ENCODE data around the gene COL17A1. TPM values are rescaled to one million over a fixed set of nuclear protein-coding genes. Genes with fewer than 3 reads are reported as not detected.
A peak's percentile ranks its signal among the peaks of the same experiment; 100 is the strongest.

The COL17A1 gene
- total RNA-seq (not detected), polyA plus RNA-seq (not detected)

- H3K4me1 ChIP-seq (ENCODE audit: insufficient read depth, low read length) = no peaks in the 10 kb centered on the region
- H3K9me3 ChIP-seq (ENCODE audit: low read length) = no peaks in the 10 kb centered on the region
- DNase-seq = no peak
- POLR2A ChIA-PET = no interaction called here
- Mint-ChIP-seq H3K27ac (peak within 1 kb of the TSS in 2 of 8 donors; percentile 7 to 52), H3K4me1 (no peaks in the 10 kb centered on the region), H3K9me3 (no peaks in the 10 kb centered on the region), H3K36me3 (no peaks in the 10 kb centered on the region), H3K27me3 (peaks cover 0 to 7% of the 10 kb centered on the region in 2 donors), H3K4me3 (no peak within 1 kb of the TSS)
- CTCF ChIA-PET = no interaction called here
- no peaks in the 10 kb centered on the region for H3K36me3 ChIP-seq (ENCODE audit: insufficient read depth, low read length)
- H3K27me3 ChIP-seq (ENCODE audit: insufficient read depth, low read length, poor library complexity, severe bottlenecking) = no peaks in the 10 kb centered on the region
- no peak within 1 kb of the TSS for H3K4me3 ChIP-seq (ENCODE audit: low read length)
- no peak within 1 kb of the TSS for H3K27ac ChIP-seq (ENCODE audit: low read depth, low read length)
Observed at GRCh38 chr10:104085801-104086400, at the start of gene COL17A1. Gene COL17A1 (minus strand): TSS chr10:104085880. CDS start chr10:104080673, 5,207 bp downstream.

GRCh38 chr10:104130041-104130440, 44.4 kb upstream of the COL17A1 start:
- ChIA-PET CTCF (no interaction called here), POLR2A (no interaction called here)
- Histone ChIP-seq H3K9me3 (ENCODE audit: low read length) (no peaks in the 10 kb centered on the region), H3K4me1 (ENCODE audit: insufficient read depth, low read length) (no peaks in the 10 kb centered on the region), H3K4me3 (ENCODE audit: low read length) (no peak overlapping the region), H3K27ac (ENCODE audit: low read depth, low read length) (no peak overlapping the region), H3K27me3 (ENCODE audit: insufficient read depth, low read length, poor library complexity, severe bottlenecking) (peaks cover 6% of the 10 kb centered on the region), H3K36me3 (ENCODE audit: insufficient read depth, low read length) (no peaks in the 10 kb centered on the region)
- no peaks in the 10 kb centered on the region for H3K9me3 Mint-ChIP-seq
- H3K36me3 Mint-ChIP-seq = peaks cover 0 to 18% (median 6%) of the 10 kb centered on the region in 3 donors
- H3K27ac Mint-ChIP-seq = no peak overlapping the region
- no peak overlapping the region for H3K4me3 Mint-ChIP-seq
- no peak for DNase-seq
- no peaks in the 10 kb centered on the region for H3K4me1 Mint-ChIP-seq
- peaks cover 9 to 23% of the 10 kb centered on the region in 2 donors for H3K27me3 Mint-ChIP-seq

GRCh38 chr10:104128214-104128613, 42.5 kb upstream of the COL17A1 start:
- Mint-ChIP-seq H3K9me3 (no peaks in the 10 kb centered on the region), H3K4me1 (peaks cover 3 to 7% (median 5%) of the 10 kb centered on the region in 3 donors), H3K36me3 (peaks cover 0 to 22% (median 6%) of the 10 kb centered on the region in 3 donors), H3K27me3 (peaks cover 0 to 8% of the 10 kb centered on the region in 2 donors), H3K4me3 (no peak overlapping the region), H3K27ac (no peak overlapping the region)
- no peak overlapping the region for H3K4me3 ChIP-seq (ENCODE audit: low read length)
- no peaks in the 10 kb centered on the region for H3K9me3 ChIP-seq (ENCODE audit: low read length)
- H3K36me3 ChIP-seq (ENCODE audit: insufficient read depth, low read length) = no peaks in the 10 kb centered on the region
- ChIA-PET CTCF (no interaction called here), POLR2A (no interaction called here)
- H3K27ac ChIP-seq (ENCODE audit: low read depth, low read length) = no peak overlapping the region
- peaks cover 2% of the 10 kb centered on the region for H3K4me1 ChIP-seq (ENCODE audit: insufficient read depth, low read length)
- no peak for DNase-seq
- H3K27me3 ChIP-seq (ENCODE audit: insufficient read depth, low read length, poor library complexity, severe bottlenecking) = no peaks in the 10 kb centered on the region

- Mint-ChIP-seq H3K27me3 (peaks cover 0 to under 1% of the 10 kb centered on the region in 2 donors), H3K4me1 (peaks cover 8 to 14% (median 13%) of the 10 kb centered on the region in 3 donors), H3K4me3 (no peak overlapping the region), H3K9me3 (no peaks in the 10 kb centered on the region), H3K36me3 (peaks cover 0 to 22% (median 3%) of the 10 kb centered on the region in 3 donors), H3K27ac (peak overlapping the region in 2 of 8 donors; percentile 2 to 51)
- DNase-seq = no peak
- Histone ChIP-seq H3K9me3 (ENCODE audit: low read length) (no peaks in the 10 kb centered on the region), H3K4me1 (ENCODE audit: insufficient read depth, low read length) (peaks cover 10% of the 10 kb centered on the region), H3K36me3 (ENCODE audit: insufficient read depth, low read length) (no peaks in the 10 kb centered on the region), H3K27ac (ENCODE audit: low read depth, low read length) (no peak overlapping the region), H3K27me3 (ENCODE audit: insufficient read depth, low read length, poor library complexity, severe bottlenecking) (no peaks in the 10 kb centered on the region), H3K4me3 (ENCODE audit: low read length) (no peak overlapping the region)
- POLR2A ChIA-PET = no interaction called here
- CTCF ChIA-PET = interaction anchor here (1.0 kb wide), 1 partner anchor 12 kb away, joined by 3 read pairs; no protein-coding TSS in a partner anchor
Observed at GRCh38 chr10:104127411-104127810, 41.7 kb upstream of the COL17A1 start.

GRCh38 chr10:104123397-104123796, 37.7 kb upstream of the COL17A1 start:
- H3K27me3 Mint-ChIP-seq = no peaks in the 10 kb centered on the region
- H3K4me3 ChIP-seq (ENCODE audit: low read length) = no peak overlapping the region
- peak overlapping the region in 7 of 8 donors; percentile 22 to 100 (median 64) for H3K27ac Mint-ChIP-seq
- H3K4me1 ChIP-seq (ENCODE audit: insufficient read depth, low read length) = peaks cover 17% of the 10 kb centered on the region
- DNase-seq = no peak
- no peaks in the 10 kb centered on the region for H3K9me3 ChIP-seq (ENCODE audit: low read length)
- POLR2A ChIA-PET = interaction anchor here (0.6 kb wide), 1 partner anchor 539 kb away, joined by 7 read pairs; no protein-coding TSS in a partner anchor
- H3K9me3 Mint-ChIP-seq = no peaks in the 10 kb centered on the region
- no peaks in the 10 kb centered on the region for H3K27me3 ChIP-seq (ENCODE audit: insufficient read depth, low read length, poor library complexity, severe bottlenecking)
- H3K4me1 Mint-ChIP-seq = peaks cover 19 to 28% (median 22%) of the 10 kb centered on the region in 3 donors
- H3K36me3 ChIP-seq (ENCODE audit: insufficient read depth, low read length) = no peaks in the 10 kb centered on the region
- peak overlapping the region; percentile 33 to 97 (median 96) for H3K4me3 Mint-ChIP-seq
- CTCF ChIA-PET = interaction anchor here (0.8 to 1.8 kb wide), 4 partner anchors 16 to 228 kb away, joined by 3 to 4 read pairs (median 3); no protein-coding TSS in a partner anchor
- H3K36me3 Mint-ChIP-seq = peaks cover 0 to 35% (median 3%) of the 10 kb centered on the region in 3 donors
- no peak overlapping the region for H3K27ac ChIP-seq (ENCODE audit: low read depth, low read length)

- Mint-ChIP-seq H3K27ac (peak overlapping the region; percentile 98 to 100 (median 99)), H3K36me3 (peaks cover 0 to 35% (median 3%) of the 10 kb centered on the region in 3 donors), H3K27me3 (peaks cover 0 to 3% of the 10 kb centered on the region in 2 donors), H3K9me3 (no peaks in the 10 kb centered on the region), H3K4me1 (peaks cover 19 to 28% (median 22%) of the 10 kb centered on the region in 3 donors), H3K4me3 (peak overlapping the region; percentile 94 to 97 (median 96))
- Histone ChIP-seq H3K36me3 (ENCODE audit: insufficient read depth, low read length) (no peaks in the 10 kb centered on the region), H3K9me3 (ENCODE audit: low read length) (no peaks in the 10 kb centered on the region), H3K27ac (ENCODE audit: low read depth, low read length) (peak overlapping the region; percentile 94), H3K27me3 (ENCODE audit: insufficient read depth, low read length, poor library complexity, severe bottlenecking) (no peaks in the 10 kb centered on the region), H3K4me3 (ENCODE audit: low read length) (peak overlapping the region; percentile 95), H3K4me1 (ENCODE audit: insufficient read depth, low read length) (peaks cover 17% of the 10 kb centered on the region)
- no peak for DNase-seq
- ChIA-PET CTCF (interaction anchor here (0.9 to 2.9 kb wide), 21 partner anchors 12 to 238 kb away, joined by 3 to 13 read pairs (median 3); partner anchors contain the start of gene CFAP58), POLR2A (interaction anchor here (0.7 to 2.2 kb wide), 14 partner anchors 9 to 538 kb away, joined by 3 to 12 read pairs (median 5); partner anchors contain the start of genes GSTO1, GSTO2, ITPRIP and STN1)
Observed at GRCh38 chr10:104122225-104123107, 36.8 kb upstream of the COL17A1 start.

- peak within 1 kb of the TSS; percentile 98 to 100 (median 99) for H3K27ac Mint-ChIP-seq
- H3K4me1 Mint-ChIP-seq = peaks cover 19 to 28% (median 22%) of the 10 kb centered on the region in 3 donors
- peaks cover 1 to 11% of the 10 kb centered on the region in 2 donors for H3K27me3 Mint-ChIP-seq
- Histone ChIP-seq H3K4me3 (ENCODE audit: low read length) (peak within 1 kb of the TSS; percentile 97), H3K4me1 (ENCODE audit: insufficient read depth, low read length) (peaks cover 17% of the 10 kb centered on the region), H3K36me3 (ENCODE audit: insufficient read depth, low read length) (no peaks in the 10 kb centered on the region), H3K9me3 (ENCODE audit: low read length) (no peaks in the 10 kb centered on the region), H3K27me3 (ENCODE audit: insufficient read depth, low read length, poor library complexity, severe bottlenecking) (no peaks in the 10 kb centered on the region), H3K27ac (ENCODE audit: low read depth, low read length) (peak within 1 kb of the TSS; percentile 100)
- ChIA-PET POLR2A (interaction anchor here (0.6 to 2.2 kb wide), 18 partner anchors 10 to 537 kb away, joined by 3 to 12 read pairs (median 5); partner anchors contain the start of genes GSTO1, GSTO2, ITPRIP and STN1), CTCF (interaction anchor here (0.8 to 2.9 kb wide), 26 partner anchors 11 to 248 kb away, joined by 3 to 13 read pairs (median 3); partner anchors contain the start of genes CFAP58, GSTO2 and STN1)
- DNase-seq = peak; percentile 99 to 100 (median 99)
- H3K9me3 Mint-ChIP-seq = no peaks in the 10 kb centered on the region
- H3K36me3 Mint-ChIP-seq = peaks cover 0 to 29% (median 3%) of the 10 kb centered on the region in 3 donors
- H3K4me3 Mint-ChIP-seq = peak within 1 kb of the TSS; percentile 94 to 97 (median 96)
Observed at GRCh38 chr10:104121485-104122224, 36.0 kb upstream of the COL17A1 start, which contains the start of gene SFR1. Gene SFR1 (plus strand): TSS chr10:104122171. CDS start chr10:104122184, 13 bp downstream.

All from CD8-positive, alpha-beta memory T cell (primary cell).